Kidney (tissue), 14 donors: Measurements from ENCODE around the gene SLC39A11. TPM values are rescaled to one million over a fixed set of nuclear protein-coding genes. Genes with fewer than 3 reads are reported as not detected.
"Not testable (repeated sequence)": the region's sequence is repeated elsewhere in the genome, so short reads cannot be mapped to it uniquely, and the experiment has no call there.

Experiments
- DNase-seq, 5 donors: peaks; one replicate each; pipeline ENCODE4 v3.0.0-alpha.2; 2013 to 2020
- FAIRE-seq: peaks from 2 replicates; lab custom pipeline; 2012; peaks lifted over from hg19 to GRCh38; lab: Jason Lieb, UNC
- H3K27ac ChIP-seq, 2 donors: one replicate each; pipeline ENCODE4 v1.7.0; 2013; ENCODE audit warnings: low read depth in 2 of 2, low read length in 2 of 2, inconsistent platforms in 1 of 2
- H3K27me3 ChIP-seq: one replicate; pipeline ENCODE4 v1.7.1; 2013; ENCODE audit warnings: low read length, inconsistent platforms; ENCODE audit not compliant: control insufficient read depth, insufficient read depth
- H3K36me3 ChIP-seq, 3 donors: one replicate each; pipeline versions ENCODE4 v1.7.0 to v1.7.1; 2013; ENCODE audit warnings: low read length in 3 of 3, control low read depth in 1 of 3, inconsistent platforms in 1 of 3; ENCODE audit not compliant: insufficient read depth in 3 of 3, control insufficient read depth in 2 of 3
- H3K4me1 ChIP-seq, 3 donors: one replicate each; pipeline versions ENCODE4 v1.7.0 to v1.7.1; 2013; ENCODE audit warnings: low read length in 3 of 3, inconsistent platforms in 1 of 3, low read depth in 1 of 3; ENCODE audit not compliant: control insufficient read depth in 2 of 3, insufficient read depth in 2 of 3
- H3K4me3 ChIP-seq, 3 donors: one replicate each; pipeline versions ENCODE4 v1.7.0 to v1.8.1; 2013; ENCODE audit warnings: low read length in 3 of 3, control low read depth in 1 of 3, inconsistent platforms in 1 of 3
- H3K9ac ChIP-seq, 3 donors: one replicate each; pipeline versions ENCODE4 v1.7.0 to v1.7.1; 2013; ENCODE audit warnings: low read length in 3 of 3, control low read depth in 1 of 3, inconsistent platforms in 1 of 3
- H3K9me3 ChIP-seq, 3 donors: one replicate each; pipeline versions ENCODE4 v1.7.0 to v1.7.1; 2013; ENCODE audit warnings: low read length in 3 of 3, control low read depth in 1 of 3, inconsistent platforms in 1 of 3; ENCODE audit not compliant: control insufficient read depth in 2 of 3, insufficient read depth in 1 of 3
- intact Hi-C: fragments of 100-400 bp; cut with DNase I; formaldehyde crosslinking; loops from one replicate; pipeline ENCODE4 v1.11.1; 2022
- polyA plus RNA-seq: library from polyadenylated mRNA; stranded (reverse); fragments of 350-450 nt; fragmentation: Illumina TruSeq; extraction: RNeasy Lipid Tissue Mini Kit (QIAGEN cat#74804); gene quantifications from one replicate; pipeline ENCODE4 v1.2.3, GENCODE V29; 2014; ENCODE audit warnings: low read depth, low replicate concordance; ENCODE audit not compliant: insufficient read depth
- total RNA-seq: library from RNA; stranded (reverse); fragmentation: NEBNext Ultra II Directional; extraction: Animal tissue kit (Norgen Biotek cat#: 25700); gene quantifications from one replicate; pipeline ENCODE4 v1.2.1, GENCODE V29; 2021
- TF ChIP-seq, protein P1 (sequence below): IDR thresholded peaks from 3 replicates; pipeline ENCODE4 v1.5.1; 2012; ENCODE audit warnings: mild to moderate bottlenecking, moderate library complexity, borderline replicate concordance; ENCODE audit not compliant: insufficient read depth; ENCODE audit errors: extremely low read depth
- donor health status: control.
- donor health status: control.
- donor health status: control.
- donor health status: control.
- donor health status: control.
- donor health status: DM: yes; HTN: yes; CAD: no.
- donor health status: Normal renal cell carcinoma (clear cell type).

Gene SLC39A11
- total and polyA plus RNA-seq, 2 donors from 2014 or later, result 19.7 to 37.2 TPM

GRCh38 chr17:72825218-72825617 lies 267.3 kb downstream of the SLC39A11 start:
- no peak for DNase-seq
- no peaks in the 10 kb centered on the region for H3K4me1 ChIP-seq
- no peaks in the 10 kb centered on the region for H3K36me3 ChIP-seq
- H3K4me3 ChIP-seq, result no peak overlapping the region
- H3K27ac ChIP-seq, result no peak overlapping the region
- intact Hi-C loops, result no loop called here
- FAIRE-seq, result no peak
- TF ChIP-seq, protein P1, sequence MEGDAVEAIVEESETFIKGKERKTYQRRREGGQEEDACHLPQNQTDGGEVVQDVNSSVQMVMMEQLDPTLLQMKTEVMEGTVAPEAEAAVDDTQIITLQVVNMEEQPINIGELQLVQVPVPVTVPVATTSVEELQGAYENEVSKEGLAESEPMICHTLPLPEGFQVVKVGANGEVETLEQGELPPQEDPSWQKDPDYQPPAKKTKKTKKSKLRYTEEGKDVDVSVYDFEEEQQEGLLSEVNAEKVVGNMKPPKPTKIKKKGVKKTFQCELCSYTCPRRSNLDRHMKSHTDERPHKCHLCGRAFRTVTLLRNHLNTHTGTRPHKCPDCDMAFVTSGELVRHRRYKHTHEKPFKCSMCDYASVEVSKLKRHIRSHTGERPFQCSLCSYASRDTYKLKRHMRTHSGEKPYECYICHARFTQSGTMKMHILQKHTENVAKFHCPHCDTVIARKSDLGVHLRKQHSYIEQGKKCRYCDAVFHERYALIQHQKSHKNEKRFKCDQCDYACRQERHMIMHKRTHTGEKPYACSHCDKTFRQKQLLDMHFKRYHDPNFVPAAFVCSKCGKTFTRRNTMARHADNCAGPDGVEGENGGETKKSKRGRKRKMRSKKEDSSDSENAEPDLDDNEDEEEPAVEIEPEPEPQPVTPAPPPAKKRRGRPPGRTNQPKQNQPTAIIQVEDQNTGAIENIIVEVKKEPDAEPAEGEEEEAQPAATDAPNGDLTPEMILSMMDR, result no peak
- H3K27me3 ChIP-seq, result no peaks in the 10 kb centered on the region
- no peak overlapping the region for H3K9ac ChIP-seq
- H3K9me3 ChIP-seq, result peaks cover 0 to 15% (median 0%) of the 10 kb centered on the region in 3 donors

GRCh38 chr17:72824267-72824666 lies 268.2 kb downstream of the SLC39A11 start:
- peaks cover 0 to 15% (median 0%) of the 10 kb centered on the region in 3 donors for H3K9me3 ChIP-seq
- H3K36me3 ChIP-seq, H3K27ac ChIP-seq, intact Hi-C loops, FAIRE-seq, H3K4me1 ChIP-seq, H3K27me3 ChIP-seq, H3K4me3 ChIP-seq, H3K9ac ChIP-seq, DNase-seq: not testable (repeated sequence)

GRCh38 chr17:72822358-72823023 lies 270.0 kb downstream of the SLC39A11 start:
- DNase-seq (peak in 3 of 5 donors; percentile 18 to 23 (median 21)), FAIRE-seq (no peak)
- intact Hi-C loops, result no loop called here
- TF ChIP-seq, protein P1, result no peak
- H3K4me3 ChIP-seq, result no peak overlapping the region
- H3K27me3 ChIP-seq, result no peaks in the 10 kb centered on the region
- H3K9me3 ChIP-seq, result peaks cover 0 to 15% (median 0%) of the 10 kb centered on the region in 3 donors
- no peak overlapping the region for H3K27ac ChIP-seq
- H3K4me1 ChIP-seq, result no peaks in the 10 kb centered on the region
- H3K36me3 ChIP-seq, result no peaks in the 10 kb centered on the region
- no peak overlapping the region for H3K9ac ChIP-seq

GRCh38 chr17:72816406-72816805 lies 276.1 kb downstream of the SLC39A11 start:
- DNase-seq (no peak), FAIRE-seq (no peak)
- Histone ChIP-seq H3K9ac (no peak overlapping the region), H3K4me3 (no peak overlapping the region), H3K9me3 (peaks cover 0 to 1% (median 0%) of the 10 kb centered on the region in 3 donors), H3K36me3 (no peaks in the 10 kb centered on the region), H3K27ac (no peak overlapping the region), H3K27me3 (no peaks in the 10 kb centered on the region), H3K4me1 (no peaks in the 10 kb centered on the region)
- TF ChIP-seq, protein P1, result no peak
- intact Hi-C loops, result no loop called here
